Measurements from ENCODE around the gene COL1A1.

The COL1A1 gene

DNA sequence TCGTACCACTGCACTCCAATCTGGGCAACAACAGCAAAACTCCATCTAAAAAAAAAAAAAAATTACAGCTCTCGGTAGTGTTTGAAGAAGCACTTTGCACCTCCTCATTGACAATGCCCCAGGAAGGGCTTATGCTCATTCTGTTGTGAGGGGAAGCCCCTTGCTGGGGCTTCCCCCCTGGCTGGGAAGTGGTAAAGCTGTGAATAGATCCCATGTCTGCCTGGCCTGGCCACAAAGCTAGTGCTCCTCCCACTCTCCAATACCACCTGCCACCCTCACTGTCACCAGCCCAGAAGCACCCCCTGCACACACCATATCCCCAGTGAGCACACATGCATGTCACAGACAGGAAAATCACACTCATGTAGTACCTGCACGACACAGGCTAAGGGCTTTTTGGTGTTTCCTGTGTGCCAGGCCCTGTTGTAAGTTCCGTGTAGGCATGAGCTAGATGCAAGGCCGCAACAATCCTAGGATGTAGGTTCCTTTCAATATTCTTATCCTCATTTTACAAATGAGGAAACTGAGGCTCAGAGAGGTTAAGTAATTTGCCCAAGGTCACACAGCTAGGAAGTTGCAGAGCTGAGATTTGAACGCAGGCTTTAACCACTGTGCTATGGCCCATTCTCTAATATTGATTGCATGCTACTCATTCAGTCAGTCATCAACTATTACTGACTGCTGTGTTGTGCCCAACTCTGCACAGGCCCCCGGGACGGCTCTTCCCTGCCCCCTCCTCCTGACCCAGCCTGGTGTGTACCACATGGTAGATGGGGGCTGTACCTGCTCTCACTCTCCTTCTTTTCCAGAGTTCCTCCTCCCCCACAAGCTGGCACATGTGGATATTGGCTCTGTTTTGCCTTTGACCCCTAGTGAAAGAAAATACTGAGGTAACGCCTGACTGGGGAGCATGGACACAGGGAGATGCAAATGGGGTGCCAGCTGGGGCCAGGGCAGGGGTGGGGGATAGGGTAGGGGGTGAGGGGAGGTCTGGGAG, 11.9 kb upstream of the COL1A1 start:
- peak; percentile 13 for DNase-seq

DNA sequence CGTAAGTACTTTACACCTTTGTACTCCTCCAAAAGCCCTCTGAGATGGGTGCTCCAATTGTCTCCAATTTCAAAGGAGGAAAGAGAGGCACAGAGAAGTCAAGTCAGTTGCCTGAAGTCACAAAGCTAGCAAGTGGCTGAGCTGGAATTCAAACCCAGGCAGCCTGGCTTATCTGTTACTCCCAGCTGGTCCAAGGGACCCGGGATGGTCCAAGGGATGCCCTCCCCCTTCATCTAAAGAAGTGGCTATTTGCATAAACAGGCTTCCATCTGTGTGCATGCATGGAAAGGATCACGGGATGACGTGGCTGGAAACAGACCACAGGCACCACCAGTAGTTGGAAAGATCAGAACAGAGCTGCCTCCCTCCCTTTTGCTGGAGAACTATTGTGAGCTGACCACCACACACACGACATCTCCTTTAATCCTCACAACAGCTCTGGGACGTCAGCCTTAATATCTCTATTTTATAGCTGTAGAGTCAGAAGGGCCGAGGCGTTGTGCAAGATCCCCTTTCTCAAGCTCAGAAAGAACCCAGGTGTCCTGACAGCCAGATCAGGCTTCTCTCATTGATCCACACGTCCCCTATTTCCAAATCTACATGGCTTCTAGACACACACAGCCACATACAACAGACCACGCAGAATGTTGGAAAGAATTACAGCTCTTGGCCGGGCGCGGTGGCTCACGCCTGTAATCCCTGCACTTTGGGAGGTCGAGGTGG, 10.9 kb upstream of the COL1A1 start:
- no peak for DNase-seq

DNA sequence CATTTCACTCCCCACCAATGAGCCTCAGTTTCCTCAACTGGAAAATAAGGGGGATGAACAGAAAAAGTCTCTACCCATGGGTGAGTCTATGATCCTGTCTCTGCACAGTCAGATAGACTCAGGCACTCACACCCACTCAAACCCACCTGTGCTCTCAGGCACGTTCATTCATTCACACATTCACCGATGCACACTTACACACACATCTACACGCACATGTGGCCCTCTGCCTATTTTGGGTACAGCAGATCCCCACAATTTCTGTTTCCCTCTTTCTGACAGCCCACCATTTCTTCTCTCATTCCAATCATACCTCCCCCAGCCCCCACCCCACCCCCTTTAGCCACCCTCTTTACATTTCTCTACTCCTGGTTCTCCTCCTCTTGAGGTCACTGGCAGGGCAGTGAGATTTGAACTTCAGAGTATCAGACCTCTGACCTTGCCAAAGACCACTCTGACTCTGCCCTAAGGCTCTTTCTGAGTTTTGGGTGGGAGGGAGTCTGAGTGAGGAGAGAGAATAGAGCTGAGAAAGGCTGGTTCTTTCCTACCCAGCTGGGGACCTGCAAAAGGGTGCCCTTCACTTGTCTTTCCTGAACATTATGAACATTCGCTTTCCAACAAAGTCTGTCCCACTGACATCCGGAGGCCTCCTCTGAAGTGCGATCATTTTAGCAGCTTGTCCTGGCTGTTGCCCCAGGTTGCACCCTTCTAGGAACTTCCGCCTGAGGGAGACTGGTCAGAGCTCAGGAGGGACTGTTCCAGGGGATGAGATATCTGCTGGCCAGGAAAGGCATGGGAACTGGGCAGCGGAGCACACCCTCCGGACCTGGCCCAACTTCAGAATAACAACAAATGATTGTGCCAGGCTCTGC, 10.1 kb upstream of the COL1A1 start:
- no peak for DNase-seq

DNA sequence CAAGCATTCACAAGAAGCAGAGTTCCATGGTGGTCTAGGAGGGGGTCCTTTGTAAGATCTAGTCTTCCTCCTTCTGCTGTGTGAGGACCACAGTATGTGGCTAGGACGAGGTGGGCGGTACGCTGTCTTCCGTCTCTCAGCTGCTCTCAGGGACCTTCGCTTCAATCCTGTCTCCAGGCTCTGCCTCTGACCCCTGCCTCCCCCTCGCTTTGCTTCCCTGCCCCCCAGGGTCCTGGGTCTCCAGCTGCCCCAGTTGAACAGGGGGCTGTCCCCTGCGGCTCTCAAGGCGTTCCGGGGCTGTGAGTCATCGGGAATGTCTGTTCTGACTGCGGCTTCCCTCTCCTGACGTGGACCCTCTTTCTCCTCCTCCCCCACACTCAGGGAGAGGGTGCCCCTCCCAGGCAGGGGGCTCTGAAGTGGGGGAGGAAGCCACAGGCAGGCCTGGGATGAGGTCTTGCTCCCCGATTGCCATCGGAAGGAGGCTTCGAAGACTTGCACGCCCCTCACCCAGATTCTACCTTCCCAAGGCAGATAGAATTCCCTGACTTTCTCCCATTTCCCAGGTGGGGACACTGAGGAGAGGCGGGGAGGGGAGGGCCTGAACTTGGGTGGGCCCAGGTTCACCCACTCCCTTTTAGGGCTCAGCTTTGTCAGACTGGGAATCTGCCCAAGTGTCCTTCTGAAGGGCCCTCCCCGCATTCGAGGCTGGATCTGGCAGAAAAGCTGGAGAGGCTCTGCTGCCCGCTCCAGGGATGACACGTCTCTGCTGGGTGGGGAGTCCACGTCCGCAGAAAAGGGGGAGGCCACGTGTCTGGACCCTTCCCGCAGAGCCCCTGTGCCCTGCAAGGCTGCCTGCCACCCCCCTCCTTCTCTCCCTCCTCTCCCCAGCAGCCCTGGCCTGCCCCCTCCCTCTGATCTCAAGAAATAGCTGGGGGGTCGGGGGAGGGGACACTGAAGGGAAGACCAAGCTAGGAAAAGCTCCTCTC, 9.1 kb upstream of the COL1A1 start:
- no peak for DNase-seq

DNA sequence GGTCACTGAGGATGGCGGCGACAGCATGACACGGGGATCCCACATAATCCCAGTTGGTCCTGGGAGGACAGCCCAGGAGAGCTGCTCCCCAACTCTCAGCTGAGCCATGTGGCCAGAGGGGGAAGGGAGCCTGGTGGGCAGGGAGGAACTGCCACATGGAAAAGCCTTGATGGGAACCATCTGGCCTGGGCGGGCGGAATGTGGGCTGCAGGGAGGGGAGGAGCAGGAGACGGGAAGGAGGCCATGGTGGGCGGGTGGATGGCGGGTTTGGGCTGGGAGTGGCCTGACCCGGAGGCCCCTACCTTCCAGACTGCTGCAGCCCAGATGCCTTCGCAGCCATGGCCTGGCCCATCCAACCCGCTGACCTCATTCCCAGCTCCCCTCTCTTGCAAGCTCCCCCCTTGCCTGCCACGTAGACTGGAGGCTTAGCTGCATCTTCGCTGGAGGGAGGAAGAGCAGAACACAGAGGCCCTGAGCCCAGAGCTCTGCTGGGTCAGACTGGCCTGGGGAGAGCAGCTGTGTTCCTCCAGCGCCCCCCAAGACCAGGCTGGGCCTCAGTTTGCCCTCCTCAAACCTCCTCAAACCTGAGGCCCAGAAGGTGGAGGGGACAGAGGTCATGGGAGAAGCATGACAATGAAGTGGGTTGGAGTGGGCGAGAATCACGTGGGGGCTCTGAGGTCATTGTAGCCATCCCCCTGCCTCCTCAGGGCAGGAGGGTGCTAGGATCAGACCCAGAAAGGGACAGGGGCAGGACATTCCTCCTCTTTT, 8.2 kb upstream of the COL1A1 start:
- no peak for DNase-seq

DNA sequence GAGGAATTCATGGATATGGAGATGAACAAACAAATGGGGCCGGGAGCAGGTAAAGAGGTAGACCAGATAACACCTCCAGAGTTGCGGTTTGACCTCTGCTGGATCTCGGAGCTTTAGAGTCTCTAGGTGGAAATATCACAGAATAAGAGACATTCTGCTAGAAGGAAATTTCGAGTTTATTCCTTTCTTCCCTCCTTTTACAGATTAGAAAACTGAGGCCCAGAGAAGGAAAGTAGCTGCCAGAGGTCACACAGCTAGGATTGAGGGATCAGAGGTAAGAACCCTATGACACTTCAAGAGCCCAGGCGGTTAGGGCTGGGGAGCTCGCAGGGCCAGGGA, 7.7 kb upstream of the COL1A1 start:
- DNase-seq: no peak

DNA sequence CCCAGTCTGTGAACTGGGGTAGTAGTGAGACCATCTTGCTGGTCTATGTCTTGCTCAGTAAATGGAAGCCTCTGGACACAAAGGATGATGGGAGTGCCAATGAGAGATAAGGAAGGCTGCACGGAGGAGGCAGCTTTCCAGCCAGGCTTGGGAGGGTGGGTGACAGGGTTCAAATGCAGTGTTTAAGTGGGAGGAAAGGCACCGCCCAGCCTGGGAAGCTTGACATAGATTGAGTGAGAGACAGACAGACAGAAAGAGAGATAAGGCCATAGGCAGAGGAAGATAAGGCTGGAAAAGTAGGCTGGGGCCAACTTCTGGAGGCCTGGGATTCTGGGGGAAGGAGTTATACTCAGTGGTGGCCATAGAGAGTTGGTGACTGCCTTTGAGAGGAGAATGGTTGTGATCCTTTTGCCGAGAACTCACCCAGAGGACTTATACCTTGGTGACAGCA, 7.2 kb upstream of the COL1A1 start:
- DNase-seq: no peak

DNA sequence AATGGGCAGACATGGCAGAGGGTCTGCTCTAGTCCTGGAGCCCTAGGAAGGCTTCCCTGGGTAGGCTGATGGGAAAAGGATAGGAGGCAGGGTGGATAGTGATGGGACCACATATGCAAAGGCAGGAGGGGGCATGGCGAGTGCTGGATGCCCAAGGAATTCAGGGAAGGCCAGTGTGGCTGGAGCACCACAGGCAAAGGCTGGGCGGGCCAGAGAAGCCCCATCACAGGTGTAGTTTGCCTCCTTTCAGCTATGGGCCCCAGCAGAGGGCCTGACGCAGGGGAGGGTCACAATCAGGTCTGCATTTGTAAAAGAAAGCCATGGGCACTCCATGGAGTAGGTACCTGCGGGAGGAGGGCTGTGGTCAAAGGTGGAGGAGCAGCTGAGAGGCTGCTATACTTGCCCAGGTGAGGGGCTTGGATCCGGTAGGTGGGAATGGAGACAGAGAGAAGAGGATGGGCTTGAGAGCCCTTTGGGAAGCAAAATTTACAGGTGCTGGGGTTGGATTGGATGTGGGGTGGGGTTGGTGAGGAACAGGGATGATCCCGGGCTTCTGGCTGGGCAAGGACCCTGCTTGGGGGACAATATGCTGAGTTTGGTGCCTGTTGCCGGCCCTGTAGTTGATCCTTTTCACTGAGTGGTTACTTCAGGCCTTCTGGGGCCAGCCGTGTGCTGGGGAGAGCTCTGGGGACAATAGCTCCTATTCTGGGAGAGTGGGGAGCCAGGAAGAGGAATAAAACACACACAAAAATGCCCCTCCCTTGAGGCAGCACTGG, 6.5 kb upstream of the COL1A1 start:
- no peak for DNase-seq

DNA sequence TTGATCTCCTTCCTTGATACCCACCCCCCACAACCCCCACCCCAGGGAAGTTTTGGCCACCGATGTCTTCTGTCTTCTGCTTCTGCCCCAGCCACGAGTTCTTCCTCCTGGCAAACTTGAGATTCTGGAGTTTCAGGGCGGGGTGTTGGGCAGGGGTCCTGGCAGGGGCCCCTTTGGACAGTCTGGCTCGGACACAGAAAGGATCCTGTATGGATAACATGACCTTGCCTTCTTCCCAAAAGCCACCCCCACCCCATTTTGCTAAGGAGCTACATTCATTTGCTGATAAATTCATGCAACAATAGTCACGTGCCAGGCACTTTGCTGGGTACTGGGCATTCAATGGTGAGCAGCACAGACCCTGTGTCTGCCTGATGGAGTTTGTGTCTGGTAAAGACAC, 5.9 kb upstream of the COL1A1 start:
- no peak for DNase-seq

DNA sequence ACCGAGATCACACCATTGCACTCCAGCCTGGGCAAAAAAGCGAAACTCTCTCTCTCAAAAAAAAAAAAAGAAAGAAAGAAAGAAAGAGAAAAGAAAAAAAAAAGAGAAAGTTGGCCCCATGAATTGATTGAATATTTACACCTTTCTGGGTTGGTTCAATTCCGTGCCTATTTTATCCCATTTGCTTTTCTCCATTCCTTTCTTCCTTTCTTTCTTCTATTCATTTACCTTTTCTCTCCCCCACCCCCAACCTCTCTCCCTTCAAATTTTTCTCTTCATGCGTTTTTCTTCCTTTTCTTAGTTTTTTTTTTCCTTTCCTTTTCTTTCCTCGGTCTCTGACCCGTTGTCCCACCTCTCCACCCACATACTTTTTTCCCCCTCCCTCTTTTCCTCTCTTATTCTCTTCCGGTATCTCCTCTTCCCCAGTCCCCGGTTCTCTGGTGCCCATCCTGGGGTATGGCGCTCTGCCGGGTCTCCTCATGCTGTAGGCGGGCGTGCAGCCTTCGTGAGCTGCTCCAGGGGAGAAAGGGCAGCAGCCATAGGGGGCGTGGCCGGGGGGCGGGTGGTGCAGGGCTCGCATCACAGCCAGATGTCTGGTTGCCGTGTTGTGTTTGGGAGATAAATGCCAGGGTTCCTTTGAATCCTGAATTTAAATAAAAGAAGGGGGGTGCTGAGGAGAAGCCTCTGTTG, 5.3 kb upstream of the COL1A1 start:
- no peak for DNase-seq

DNA sequence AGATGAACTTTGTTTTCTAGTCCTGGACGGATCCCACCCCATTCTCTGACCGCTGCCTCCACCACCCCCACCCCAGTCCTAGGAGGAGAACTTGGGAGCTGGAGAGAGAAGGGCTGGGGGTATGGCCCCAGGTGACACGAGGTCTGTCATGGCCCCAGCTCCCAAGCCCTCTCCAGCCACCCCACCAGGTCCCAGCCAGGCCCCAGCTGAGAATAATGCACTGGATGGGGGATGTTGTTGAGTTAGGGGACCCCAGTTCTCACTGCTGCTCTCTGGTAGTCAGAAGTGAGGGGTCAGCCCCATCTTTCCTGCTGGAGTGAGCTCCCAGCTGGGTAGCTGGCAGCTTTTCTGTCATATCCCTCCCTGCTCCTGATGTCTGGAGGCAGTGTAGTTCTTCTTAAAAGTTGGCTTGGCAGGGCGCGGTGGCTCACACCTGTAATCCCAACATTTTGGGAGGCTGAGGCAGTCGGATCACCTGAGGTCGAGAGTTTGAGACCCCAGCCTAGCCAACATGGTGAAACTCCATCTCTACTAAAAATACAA, 4.6 kb upstream of the COL1A1 start:
- DNase-seq: no peak

DNA sequence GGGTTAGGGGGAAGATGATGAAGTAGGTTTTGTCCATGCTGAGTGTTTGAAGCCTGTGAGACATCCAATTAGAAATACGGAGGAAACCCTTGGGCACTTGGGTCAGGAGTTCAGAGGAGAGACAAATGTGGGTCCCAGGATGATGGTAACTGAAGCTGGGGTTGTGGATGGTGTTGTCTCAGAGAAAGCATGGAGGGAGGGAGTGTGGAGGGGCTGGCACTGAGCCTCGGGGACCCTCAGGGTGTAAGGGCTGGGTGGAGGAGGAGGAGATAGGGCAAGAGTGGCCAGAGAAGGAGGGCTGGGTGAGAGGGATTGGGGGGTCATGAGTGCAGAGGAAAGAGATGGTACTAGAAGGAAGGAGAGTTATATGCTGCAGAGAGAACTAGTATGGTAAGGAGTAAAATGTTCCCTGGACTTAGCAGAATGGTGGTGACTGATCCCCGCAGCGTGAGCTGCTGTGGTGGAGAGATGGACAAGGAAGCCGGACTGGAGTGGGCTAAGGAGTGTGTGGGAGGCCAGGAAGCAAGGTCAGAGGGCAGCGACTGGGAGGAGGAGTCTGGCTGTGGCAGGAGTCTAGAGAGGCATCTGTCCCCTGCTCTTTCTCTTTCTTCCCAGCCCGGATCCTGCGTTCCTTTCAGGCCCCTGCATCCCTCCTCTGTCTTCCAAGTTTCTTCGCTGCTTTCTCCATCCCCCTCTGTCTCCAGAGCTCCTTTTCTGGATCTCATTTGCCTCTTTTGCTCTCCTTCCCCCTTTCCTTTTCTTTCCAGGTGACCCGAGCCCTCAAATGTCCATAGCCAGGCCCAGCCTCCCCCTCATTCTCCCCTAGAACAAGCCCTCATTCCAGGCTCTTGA, 3.9 kb upstream of the COL1A1 start:
- no peak for DNase-seq

DNA sequence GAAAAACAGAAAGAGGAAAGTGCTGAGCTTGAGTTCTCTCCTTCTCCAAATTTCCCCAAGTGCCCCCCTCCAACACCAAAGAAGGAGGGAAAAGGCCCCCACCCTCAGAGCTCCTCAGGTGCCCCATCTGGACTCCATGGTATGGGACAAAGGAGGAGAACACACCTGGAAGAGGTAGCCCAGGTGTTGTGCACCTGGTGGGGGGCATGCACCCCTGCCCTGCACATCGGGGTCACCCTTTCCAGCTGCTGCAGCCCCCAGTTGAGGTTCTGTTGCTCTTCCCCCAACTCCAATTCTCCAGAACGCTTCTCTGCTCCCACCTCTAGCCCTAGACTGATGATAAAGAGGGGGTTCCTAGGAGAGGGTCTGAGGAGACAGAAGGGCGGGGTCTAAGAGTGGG, 3.0 kb upstream of the COL1A1 start:
- no peak for DNase-seq

DNA sequence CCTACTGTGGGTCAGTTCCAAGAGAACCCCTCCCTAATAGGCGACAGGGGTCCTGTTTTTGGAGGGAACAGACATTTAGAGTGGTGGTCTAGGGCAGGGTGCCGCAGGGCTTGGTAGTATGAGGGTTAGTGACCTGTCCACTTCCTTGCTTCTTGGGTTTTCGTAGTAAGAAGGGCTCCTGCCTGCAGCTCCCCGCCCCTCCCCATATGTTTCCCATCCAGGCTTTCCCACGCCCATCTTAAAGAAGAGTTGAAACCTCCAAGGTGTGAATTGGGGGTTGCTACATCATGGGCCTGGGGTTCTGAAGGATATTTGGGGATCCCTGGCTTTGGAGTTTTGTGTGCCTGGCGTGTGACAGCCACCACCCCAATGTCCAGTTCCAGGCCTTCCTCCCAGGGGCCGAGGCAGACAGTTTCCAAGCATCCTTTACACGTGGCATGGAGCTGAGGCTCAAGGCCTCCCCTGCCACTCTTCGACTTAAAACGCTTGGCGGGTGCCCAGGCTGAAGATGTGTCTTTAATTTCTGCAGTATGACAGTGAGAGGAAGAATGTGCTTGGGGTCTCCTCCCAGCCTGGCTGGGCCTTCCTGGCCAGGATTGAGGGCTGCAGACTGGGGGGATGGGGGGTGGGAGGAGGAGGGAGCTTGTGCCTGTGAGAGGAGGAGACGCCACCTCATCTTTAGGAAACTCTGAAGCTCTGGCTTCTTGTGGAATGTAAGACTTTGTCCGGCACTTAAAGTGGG, 2.3 kb upstream of the COL1A1 start:
- no peak for DNase-seq

DNA sequence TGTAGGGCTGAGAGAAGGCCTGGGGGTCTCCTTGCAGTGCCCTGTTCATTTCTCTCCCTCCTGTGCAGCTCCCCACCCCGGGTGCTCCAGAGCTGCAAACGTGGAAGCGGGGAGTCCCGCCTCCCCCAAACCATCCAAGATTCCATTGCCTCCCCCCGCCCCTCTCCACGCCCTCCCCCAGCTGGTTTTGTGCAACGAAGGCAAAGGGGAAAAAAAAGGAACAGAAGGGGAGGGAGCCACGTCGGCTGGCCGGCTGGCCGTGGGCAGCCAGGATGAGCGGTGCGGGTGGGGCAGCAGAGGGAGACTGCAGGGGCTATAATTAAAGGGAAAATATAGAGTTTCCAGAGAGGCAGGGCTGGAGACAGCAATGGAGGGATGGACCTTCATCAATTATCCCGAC, 1.7 kb upstream of the COL1A1 start:
- DNase-seq: no peak

DNA sequence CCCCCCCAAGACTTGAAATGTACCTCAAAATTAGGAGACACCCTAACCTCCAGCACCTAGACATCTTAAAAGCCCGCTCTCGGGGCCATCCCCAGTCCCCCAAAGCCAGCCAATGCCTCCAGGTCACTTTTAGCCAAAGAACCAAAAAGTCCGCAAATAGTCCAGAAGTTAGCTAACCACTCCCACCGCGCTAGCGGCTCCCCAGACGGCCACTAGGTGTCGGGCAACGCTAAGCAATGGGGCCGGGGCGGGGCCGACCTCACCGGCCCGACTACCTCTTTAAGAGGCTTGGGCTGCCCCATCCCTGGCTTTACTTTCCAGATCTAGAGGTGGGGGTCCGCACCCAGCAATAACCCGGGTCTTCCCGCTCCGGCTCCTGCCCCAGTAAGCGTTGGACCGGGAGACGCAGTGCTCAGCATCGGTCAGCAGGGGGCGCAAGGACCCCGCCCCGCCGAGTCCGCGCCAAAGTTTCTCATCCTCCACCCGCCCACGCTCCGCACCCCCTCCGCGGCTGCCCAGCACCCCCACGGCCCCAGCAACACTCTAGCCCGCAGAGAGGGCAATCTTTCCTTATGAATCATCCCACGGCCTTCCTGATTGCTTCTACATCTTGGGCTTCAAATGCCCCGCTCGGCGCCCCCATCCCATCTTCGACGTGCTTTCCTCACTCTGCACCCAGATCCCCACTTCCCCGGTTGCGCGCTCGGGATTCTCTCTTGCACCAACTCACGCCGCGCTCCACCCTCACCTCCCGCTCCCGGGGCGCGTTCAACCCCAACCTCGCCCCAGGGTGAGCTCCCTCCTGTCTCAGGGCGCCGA, 765 bp downstream of the COL1A1 start:
- peak; percentile 84 for DNase-seq

Data from CD4-positive, alpha-beta T cell treated with Interleukin-6 for 4 hours (primary cell).